Panc1 (cell line): Measurements from ENCODE around the gene PCBD1.

ENCODE experiments used
- CTCF ChIP-seq: fragments of 450-650 bp; IDR thresholded peaks from 2 replicates; pipeline ENCODE4 v1.5.1; 2017; ENCODE audit warnings: mild to moderate bottlenecking
- POLR2AphosphoS5 ChIP-seq: IDR thresholded peaks from 2 replicates; pipeline ENCODE4 v1.6.1; 2012; ENCODE audit warnings: mild to moderate bottlenecking, low read depth, low read length, moderate library complexity
- REST ChIP-seq, 2 experiments: IDR thresholded peaks; 2 replicates each; pipeline ENCODE4 v1.6.1; 2011 to 2012; ENCODE audit warnings: low read depth in 2 of 2, control low read depth in 1 of 2, low read length in 1 of 2, mild to moderate bottlenecking in 1 of 2, moderate library complexity in 1 of 2; ENCODE audit not compliant: insufficient read depth in 1 of 2

GRCh38 chr10:70936111-70936510 lies 47.7 kb upstream of the PCBD1 start:
- TF ChIP-seq CTCF (no peak), REST (IDR thresholded peaks at IDR 0.05; ENCODE audit: insufficient read depth in 1 of 2, low read depth in 2 of 2, low read length in 1 of 2) (no peak), POLR2AphosphoS5 (no peak)
